HUES48 (cell line): ENCODE data around the gene CD6.

Experiments
- H3K27ac ChIP-seq: one replicate; pipeline ENCODE4 v1.7.0; 2013; ENCODE audit warnings: low read depth, low read length, inconsistent platforms
- H3K27me3 ChIP-seq: 2 replicates; pipeline ENCODE4 v1.6.1; 2013; ENCODE audit warnings: mild to moderate bottlenecking, low read length; ENCODE audit not compliant: control insufficient read depth, insufficient read depth
- H3K36me3 ChIP-seq: 2 replicates; pipeline ENCODE4 v1.6.1; 2013; ENCODE audit warnings: low read length; ENCODE audit not compliant: control insufficient read depth, insufficient read depth
- H3K4me1 ChIP-seq: 2 replicates; pipeline ENCODE4 v1.6.1; 2013; ENCODE audit warnings: mild to moderate bottlenecking, low read length; ENCODE audit not compliant: control insufficient read depth, insufficient read depth
- H3K4me3 ChIP-seq: 2 replicates; pipeline ENCODE4 v1.5.1; 2013; ENCODE audit warnings: mild to moderate bottlenecking, low read depth, low read length
- H3K9ac ChIP-seq: 2 replicates; pipeline ENCODE4 v1.6.1; 2013; ENCODE audit warnings: mild to moderate bottlenecking, low read depth, low read length, moderate library complexity
- H3K9me3 ChIP-seq: 2 replicates; pipeline ENCODE4 v1.6.1; 2013; ENCODE audit warnings: low read length; ENCODE audit not compliant: control insufficient read depth, insufficient read depth

CD6 gene

GRCh38 chr11:61033417-61033816, 61.9 kb downstream of the CD6 start:
- Histone ChIP-seq H3K4me3 (no peak overlapping the region), H3K27me3 (no peaks in the 10 kb centered on the region), H3K9me3 (no peaks in the 10 kb centered on the region), H3K36me3 (no peaks in the 10 kb centered on the region), H3K27ac (no peak overlapping the region), H3K9ac (no peak overlapping the region), H3K4me1 (no peaks in the 10 kb centered on the region)

- Histone ChIP-seq H3K4me1 (no peaks in the 10 kb centered on the region), H3K4me3 (no peak overlapping the region), H3K27ac (no peak overlapping the region), H3K9ac (no peak overlapping the region), H3K27me3 (no peaks in the 10 kb centered on the region), H3K36me3 (no peaks in the 10 kb centered on the region), H3K9me3 (no peaks in the 10 kb centered on the region)
These were observed 62.6 kb downstream of the CD6 start for GRCh38 chr11:61034111-61034510.

GRCh38 chr11:61034704-61035525, 63.4 kb downstream of the CD6 start:
- no peaks in the 10 kb centered on the region for H3K27me3 ChIP-seq
- H3K4me3 ChIP-seq, result no peak overlapping the region
- no peak overlapping the region for H3K27ac ChIP-seq
- H3K4me1 ChIP-seq, result no peaks in the 10 kb centered on the region
- no peak overlapping the region for H3K9ac ChIP-seq
- no peaks in the 10 kb centered on the region for H3K36me3 ChIP-seq
- no peaks in the 10 kb centered on the region for H3K9me3 ChIP-seq

GRCh38 chr11:61035526-61035835, 64.0 kb downstream of the CD6 start:
- Histone ChIP-seq H3K4me3 (no peak overlapping the region), H3K9ac (no peak overlapping the region), H3K27me3 (no peaks in the 10 kb centered on the region), H3K27ac (no peak overlapping the region), H3K9me3 (no peaks in the 10 kb centered on the region), H3K36me3 (no peaks in the 10 kb centered on the region), H3K4me1 (no peaks in the 10 kb centered on the region)

- Histone ChIP-seq H3K4me3 (no peak overlapping the region), H3K27me3 (no peaks in the 10 kb centered on the region), H3K4me1 (peaks cover 11% of the 10 kb centered on the region), H3K9ac (no peak overlapping the region), H3K27ac (no peak overlapping the region), H3K36me3 (no peaks in the 10 kb centered on the region), H3K9me3 (no peaks in the 10 kb centered on the region)
These were observed 66.1 kb downstream of the CD6 start for GRCh38 chr11:61037441-61038093.

GRCh38 chr11:61039916-61040315, 68.4 kb downstream of the CD6 start:
- no peaks in the 10 kb centered on the region for H3K36me3 ChIP-seq
- H3K9me3 ChIP-seq, result no peaks in the 10 kb centered on the region
- no peaks in the 10 kb centered on the region for H3K27me3 ChIP-seq
- peaks cover 11% of the 10 kb centered on the region for H3K4me1 ChIP-seq
- H3K4me3 ChIP-seq, result no peak overlapping the region
- no peak overlapping the region for H3K9ac ChIP-seq
- no peak overlapping the region for H3K27ac ChIP-seq

GRCh38 chr11:61041755-61042518, 70.5 kb downstream of the CD6 start:
- H3K4me3 ChIP-seq, result no peak overlapping the region
- H3K4me1 ChIP-seq, result peaks cover 11% of the 10 kb centered on the region
- H3K9me3 ChIP-seq, result no peaks in the 10 kb centered on the region
- no peaks in the 10 kb centered on the region for H3K27me3 ChIP-seq
- H3K36me3 ChIP-seq, result no peaks in the 10 kb centered on the region
- no peak overlapping the region for H3K9ac ChIP-seq
- H3K27ac ChIP-seq, result no peak overlapping the region

GRCh38 chr11:61042537-61042936, 71.1 kb downstream of the CD6 start:
- Histone ChIP-seq H3K9me3 (no peaks in the 10 kb centered on the region), H3K4me3 (no peak overlapping the region), H3K9ac (no peak overlapping the region), H3K36me3 (no peaks in the 10 kb centered on the region), H3K4me1 (peaks cover 11% of the 10 kb centered on the region), H3K27ac (no peak overlapping the region), H3K27me3 (no peaks in the 10 kb centered on the region)

- Histone ChIP-seq H3K4me1 (peaks cover 11% of the 10 kb centered on the region), H3K9ac (no peak overlapping the region), H3K27me3 (no peaks in the 10 kb centered on the region), H3K4me3 (no peak overlapping the region), H3K36me3 (no peaks in the 10 kb centered on the region), H3K27ac (no peak overlapping the region), H3K9me3 (no peaks in the 10 kb centered on the region)
These were observed 71.6 kb downstream of the CD6 start for GRCh38 chr11:61042961-61043540.

GRCh38 chr11:61045271-61045670, 73.8 kb downstream of the CD6 start:
- Histone ChIP-seq H3K9ac (no peak overlapping the region), H3K9me3 (no peaks in the 10 kb centered on the region), H3K36me3 (no peaks in the 10 kb centered on the region), H3K4me1 (peaks cover 11% of the 10 kb centered on the region), H3K27ac (no peak overlapping the region), H3K27me3 (no peaks in the 10 kb centered on the region), H3K4me3 (no peak overlapping the region)

- no peaks in the 10 kb centered on the region for H3K36me3 ChIP-seq
- H3K4me3 ChIP-seq, result no peak overlapping the region
- no peak overlapping the region for H3K9ac ChIP-seq
- H3K27ac ChIP-seq, result no peak overlapping the region
- H3K9me3 ChIP-seq, result no peaks in the 10 kb centered on the region
- H3K27me3 ChIP-seq, result no peaks in the 10 kb centered on the region
- H3K4me1 ChIP-seq, result peaks cover 7% of the 10 kb centered on the region
These were observed 75.4 kb downstream of the CD6 start for GRCh38 chr11:61046833-61047232.
